HG03378 (cell line): ENCODE results near the gene MAST4.

Experiments used
- ATAC-seq: cut with Tn5 transposase; IDR thresholded peaks from one replicate; pipeline ENCODE4 v1.9.1; 2021; ENCODE audit warnings: mild to moderate bottlenecking, moderate library complexity; ENCODE audit not compliant: unreplicated experiment

MAST4 gene

DNA sequence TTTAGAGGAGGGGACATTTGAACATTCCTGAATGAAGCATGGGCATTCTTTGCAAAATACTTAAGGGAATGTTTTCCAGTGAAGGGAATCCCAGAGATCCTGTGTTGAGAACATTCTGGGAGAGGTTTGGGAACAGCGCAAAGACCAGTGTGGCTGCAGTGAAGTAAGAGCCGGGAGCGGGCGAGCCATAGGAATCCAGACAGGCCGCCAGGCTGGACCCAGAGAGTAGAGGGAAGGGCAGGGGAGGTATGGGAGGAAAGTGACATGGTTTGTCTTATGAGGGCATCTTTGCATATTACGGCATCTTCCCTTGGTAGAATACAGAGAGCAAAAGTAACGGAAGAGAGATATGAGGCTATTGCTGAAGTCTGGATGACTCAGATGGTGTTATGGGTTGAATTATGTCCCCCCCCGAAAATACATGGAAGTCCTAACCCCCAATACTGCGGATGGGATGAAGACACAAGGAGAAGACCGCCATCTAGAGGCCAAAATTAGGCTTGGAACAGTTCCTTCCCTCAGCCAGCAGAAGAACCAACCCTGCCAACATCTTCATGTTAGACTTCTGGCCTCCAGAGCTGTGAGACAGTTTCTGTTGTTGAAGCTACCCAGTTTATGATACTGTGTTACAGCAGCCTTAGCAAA is 268.2 kb downstream of the MAST4 start:
- ATAC-seq = no peak

DNA sequence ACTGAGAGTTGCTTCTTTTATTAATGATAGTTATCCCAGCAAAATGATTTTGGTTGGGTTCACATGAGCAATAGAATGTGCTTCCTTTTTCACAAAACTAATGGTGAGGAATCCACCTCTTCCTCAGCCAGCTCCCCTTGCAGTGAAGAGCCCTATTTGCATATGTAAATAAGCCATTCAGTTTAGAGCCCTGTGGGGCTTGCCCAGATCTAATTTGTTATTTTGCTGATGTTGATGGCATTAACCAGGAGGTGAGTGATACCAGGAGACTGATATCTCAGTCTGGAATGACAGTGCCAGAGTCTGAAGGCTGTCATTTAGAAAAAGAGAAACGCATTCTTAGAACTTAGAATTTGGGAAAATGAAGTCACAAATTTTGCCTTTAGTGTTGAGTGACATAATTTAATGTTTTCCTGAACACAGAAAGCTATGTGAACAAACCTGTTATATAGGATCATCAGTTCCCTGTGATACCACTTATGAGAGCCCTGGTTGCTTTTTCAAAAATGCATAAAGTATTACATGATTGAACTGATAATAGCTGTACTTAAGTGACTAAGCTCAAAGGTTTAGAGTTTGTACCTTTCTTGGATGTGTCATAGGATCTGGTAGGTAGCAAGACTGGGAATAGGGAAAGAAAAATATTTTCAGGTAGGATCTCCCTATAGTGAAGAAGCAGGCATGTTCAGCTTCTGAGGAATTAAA is 271.6 kb downstream of the MAST4 start:
- ATAC-seq = no peak

GRCh38 chr5:66869347-66869746 is 273.2 kb downstream of the MAST4 start:
- no peak for ATAC-seq

DNA sequence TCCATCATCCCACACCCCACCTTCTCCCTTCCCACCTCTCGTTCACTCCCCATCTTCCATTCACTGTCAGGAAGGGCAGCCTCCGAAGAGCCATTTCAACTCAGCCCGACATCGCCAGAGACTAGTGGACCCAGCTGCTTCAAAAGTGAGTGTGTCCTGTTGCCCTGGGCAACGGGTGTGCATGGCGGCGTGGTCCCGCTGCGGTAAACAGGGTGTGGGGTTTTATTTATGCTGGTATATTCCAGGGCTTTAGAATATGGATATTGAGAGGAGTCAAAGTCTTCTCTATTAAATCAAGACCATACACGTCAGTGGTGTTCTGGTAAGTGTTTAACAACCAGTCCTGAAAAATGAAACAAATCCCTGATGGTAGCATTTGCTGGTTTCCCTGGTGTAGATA is 274.5 kb downstream of the MAST4 start:
- no peak for ATAC-seq

DNA sequence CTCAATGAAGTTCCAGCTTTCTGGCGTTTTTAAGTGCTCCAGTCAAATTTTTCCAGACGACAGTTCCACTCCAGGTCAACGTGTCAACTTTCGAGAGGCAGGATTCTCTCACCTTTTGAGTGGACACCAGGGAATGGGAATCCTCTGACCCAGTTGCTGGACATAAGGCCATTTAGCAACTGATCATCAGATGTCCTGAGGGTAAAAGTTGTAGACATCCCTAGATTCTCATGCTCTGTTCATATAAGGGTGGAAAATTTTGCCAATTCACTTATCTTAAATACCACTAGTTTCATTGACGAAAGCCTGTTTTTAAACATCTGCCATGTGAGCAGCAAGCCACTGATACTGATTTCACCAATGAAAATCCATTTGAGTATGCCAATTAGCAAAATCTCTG is 275.5 kb downstream of the MAST4 start:
- ATAC-seq = no peak

DNA sequence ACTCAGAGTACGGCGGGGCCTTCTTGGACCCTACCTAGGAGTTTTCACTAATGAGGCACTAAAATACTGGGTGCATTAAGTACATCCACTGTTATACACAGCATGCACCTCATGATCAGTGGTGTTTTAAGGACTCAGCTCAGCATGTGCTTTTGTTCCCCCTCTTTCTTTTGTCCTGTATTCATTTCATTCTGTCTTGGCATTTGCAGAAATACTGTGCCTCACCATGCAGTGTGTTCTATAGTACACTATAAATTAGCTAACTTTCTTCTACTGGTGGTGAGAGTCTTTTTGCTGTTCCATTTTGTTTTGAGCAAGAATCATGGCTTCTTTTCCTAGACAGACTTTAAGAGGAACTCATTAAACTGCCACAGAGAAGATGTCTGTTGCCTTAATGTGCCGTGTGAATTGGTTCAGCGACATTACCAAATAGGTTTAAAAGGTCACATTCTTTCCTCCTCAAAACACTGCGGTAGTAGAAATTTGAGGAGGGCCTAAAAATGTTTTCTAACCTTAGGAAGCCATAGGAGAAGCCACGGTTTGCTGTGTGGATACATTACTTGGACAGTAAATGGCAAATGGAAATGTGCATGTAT is 276.6 kb downstream of the MAST4 start:
- no peak for ATAC-seq

DNA sequence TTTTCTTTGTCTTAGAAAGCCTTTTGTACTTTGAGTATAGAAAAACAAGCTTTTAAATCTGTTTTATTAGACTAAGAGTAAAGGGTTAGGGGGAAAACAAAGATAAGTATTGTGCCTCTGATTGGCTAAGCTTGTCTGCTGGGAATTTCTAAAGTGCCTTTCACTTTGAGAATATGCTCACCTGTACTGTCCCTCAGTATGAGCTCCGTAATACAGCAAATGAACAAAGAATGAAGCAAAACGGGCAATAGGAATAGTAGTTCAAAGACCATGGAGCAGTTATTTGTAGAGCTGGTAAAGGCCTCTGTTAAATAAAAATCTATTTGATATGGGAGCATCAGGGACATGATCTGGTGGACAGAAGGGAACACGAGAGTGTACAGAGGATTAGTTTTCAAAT is 277.8 kb downstream of the MAST4 start:
- no peak for ATAC-seq

DNA sequence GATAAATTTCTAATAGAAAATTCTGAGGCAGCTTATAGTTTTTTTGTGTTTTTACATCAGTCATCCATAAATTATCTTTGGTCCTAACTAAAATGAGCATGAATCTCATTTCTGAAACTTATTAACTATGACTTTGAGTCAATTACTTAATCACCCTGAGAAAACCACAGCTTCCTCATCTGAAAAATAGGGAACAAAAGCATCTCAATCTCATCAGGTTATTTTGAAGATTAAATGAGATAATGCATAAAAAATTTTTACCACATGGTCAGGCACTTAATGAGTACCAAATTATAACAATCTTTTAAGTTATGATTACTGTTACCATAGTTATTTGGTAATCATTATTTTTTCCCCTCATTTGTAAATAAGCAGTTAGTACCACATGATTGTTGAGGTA is 279.1 kb downstream of the MAST4 start:
- no peak for ATAC-seq

- ATAC-seq = no peak
These were observed 280.1 kb downstream of the MAST4 start for GRCh38 chr5:66876266-66876807.

- ATAC-seq = no peak
These were observed 281.6 kb downstream of the MAST4 start for GRCh38 chr5:66877843-66878242.

DNA sequence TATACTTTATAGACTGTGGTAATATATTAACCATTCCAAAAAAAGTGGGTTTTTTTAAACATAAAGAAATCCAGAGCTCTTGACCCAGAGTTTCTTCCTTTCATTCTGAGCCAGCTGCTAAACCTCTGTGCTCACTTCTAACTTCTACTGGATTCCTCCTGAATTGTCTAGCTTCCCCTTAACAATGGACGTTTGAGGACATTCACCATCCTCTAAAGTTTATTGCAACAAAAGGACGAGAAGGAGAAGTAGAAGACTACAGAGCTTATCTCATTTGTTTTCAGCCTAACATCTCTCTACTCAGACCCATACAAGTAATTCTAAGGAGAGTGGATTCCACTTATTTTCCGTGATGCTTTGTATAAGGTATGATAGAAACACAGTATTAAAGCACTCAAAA is 284.2 kb downstream of the MAST4 start:
- no peak for ATAC-seq

GRCh38 chr5:66881480-66882161 is 285.4 kb downstream of the MAST4 start:
- no peak for ATAC-seq

GRCh38 chr5:66882606-66883227 is 286.5 kb downstream of the MAST4 start:
- ATAC-seq = no peak

GRCh38 chr5:66884564-66885243 is 288.5 kb downstream of the MAST4 start:
- ATAC-seq = no peak

DNA sequence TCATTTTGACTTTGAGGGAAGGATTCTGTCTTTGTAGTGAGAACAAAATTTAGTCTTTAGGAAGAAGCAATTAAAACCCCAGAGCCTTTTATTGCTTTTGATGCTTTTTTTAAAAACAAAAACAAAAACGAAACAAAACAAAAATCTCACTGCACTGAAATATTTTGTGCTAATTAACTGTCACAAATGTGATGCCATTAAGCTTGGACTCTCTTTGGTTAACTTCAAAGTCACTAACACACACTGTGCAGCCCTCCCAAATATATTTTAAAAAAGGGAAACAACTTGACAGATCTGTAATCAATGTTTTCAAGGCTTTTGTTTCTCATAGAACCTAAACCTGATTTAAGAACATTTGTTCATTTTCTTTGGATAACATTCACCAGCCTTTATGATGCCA is 290.7 kb downstream of the MAST4 start:
- no peak for ATAC-seq

GRCh38 chr5:66888613-66889012 is 292.4 kb downstream of the MAST4 start:
- ATAC-seq = no peak

DNA sequence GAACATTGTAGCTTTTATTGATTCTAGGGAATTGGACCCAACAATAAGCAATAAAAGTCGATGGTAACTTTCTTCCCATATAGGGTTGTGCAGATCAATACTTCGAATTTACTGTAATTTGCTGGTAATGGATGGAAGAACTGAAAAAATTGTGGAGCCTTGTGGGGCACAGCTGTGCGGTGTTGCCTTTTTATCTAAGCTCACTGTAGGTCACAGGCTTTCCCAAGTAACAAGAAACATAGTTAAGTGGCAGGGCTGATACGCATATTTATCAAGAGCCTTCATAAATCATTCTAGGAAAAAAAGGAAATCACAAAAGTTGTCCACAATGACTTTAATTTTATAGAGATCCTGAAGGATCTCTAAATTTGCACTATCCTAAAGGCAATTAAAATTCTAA is 292.9 kb downstream of the MAST4 start:
- no peak for ATAC-seq

GRCh38 chr5:66889524-66889923 is 293.3 kb downstream of the MAST4 start:
- no peak for ATAC-seq

DNA sequence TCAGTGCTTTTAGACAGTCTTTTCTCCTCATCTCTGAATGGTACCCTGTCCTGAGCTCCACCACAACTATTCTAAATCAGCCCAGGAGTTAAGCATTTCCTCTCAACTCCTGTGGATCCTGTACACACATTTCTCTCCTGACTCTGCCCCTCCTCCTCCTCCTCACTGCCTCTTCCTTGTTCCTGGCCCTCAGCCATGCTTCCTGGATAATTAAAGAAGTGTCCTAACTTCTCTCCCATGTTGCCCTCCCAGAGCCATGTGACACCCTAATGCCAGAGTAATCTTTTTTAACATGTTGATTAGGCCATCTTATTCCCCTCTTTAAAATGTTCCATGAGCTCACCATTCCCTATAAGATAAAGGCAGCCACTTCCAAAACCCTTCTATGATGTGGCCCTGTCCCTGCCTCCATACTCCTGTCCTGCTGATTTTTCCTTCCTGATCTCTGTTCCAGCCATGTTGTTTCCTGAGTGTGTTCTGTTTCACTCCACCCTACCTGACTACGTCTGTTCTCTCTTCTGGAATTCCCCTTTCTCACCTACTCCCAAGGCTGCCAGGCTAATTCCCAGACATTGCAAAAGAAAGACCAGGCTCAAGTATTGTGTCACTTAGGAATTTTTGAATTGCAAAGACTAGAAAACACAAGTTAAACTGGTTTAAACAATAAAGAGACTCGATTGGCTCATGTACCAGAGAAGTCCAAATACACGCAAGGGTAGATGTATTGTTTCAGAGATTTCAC is 295.2 kb downstream of the MAST4 start:
- no peak for ATAC-seq

- ATAC-seq = no peak
These were observed 296.5 kb downstream of the MAST4 start for GRCh38 chr5:66892716-66893115.
